Coronary artery (tissue), 2 donors: ENCODE data around the gene ZNF280B.

Source experiments
- DNase-seq: peaks from one replicate; pipeline ENCODE4 v3.0.0-alpha.2; 2017; ENCODE audit warnings: low spot score
- H3K27ac ChIP-seq, 2 donors: fragments of 200-600 bp; sonication (generic); one replicate each; pipeline ENCODE4 v1.5.1; 2016 to 2019
- H3K4me3 ChIP-seq: fragments of 200-600 bp; sonication (generic); 2 replicates; pipeline ENCODE4 v1.5.1; 2016; ENCODE audit warnings: mild to moderate bottlenecking, moderate library complexity
- TF ChIP-seq, protein P1 (sequence below): fragments of 200-600 bp; sonication (generic); IDR thresholded peaks from one replicate; pipeline ENCODE4 v1.5.1; 2019; ENCODE audit warnings: antibody characterized with exemption

ZNF280B gene

DNA sequence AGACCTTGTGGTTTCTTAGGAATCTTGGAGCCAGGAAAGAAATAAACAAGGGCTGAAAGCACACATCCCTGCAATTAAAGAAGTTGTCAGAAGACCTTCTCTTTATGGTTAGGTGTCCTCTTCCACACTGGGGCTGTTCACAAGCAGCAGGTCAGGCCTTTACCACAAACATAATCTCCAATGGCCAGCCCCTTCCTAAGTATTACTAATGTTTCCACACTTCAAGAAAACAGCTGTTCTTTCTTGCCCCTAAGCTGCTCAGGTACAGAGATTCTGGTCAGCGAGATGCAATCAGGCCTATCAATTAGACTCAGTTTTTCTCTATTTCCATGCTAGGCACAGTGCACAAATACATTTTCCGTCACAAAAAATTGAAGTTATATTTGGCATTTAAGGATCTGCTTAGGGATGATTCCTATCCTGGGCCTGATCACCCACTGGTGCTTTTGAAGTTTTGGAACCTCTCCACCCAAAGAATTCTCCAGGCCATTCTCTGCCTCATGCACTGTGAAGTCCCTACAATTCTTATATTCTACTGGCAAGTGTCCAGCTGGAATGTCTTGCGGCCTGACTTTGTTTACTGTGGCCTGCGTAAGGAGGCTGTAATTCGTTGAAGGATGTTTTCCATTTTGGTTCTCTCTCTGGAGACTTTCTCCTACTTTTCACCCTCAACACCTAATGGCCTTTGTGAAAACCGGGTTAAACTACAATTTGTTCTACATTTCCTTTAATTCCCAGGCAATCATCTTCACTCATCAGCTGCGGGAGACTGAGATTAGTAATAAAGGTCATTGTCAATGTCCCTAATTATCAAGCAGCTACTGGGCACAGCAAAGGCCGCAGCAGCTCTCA lies 45.4 kb upstream of the ZNF280B start:
- no peak overlapping the region for H3K4me3 ChIP-seq
- DNase-seq = no peak
- H3K27ac ChIP-seq = no peak overlapping the region
- TF ChIP-seq, protein P1, sequence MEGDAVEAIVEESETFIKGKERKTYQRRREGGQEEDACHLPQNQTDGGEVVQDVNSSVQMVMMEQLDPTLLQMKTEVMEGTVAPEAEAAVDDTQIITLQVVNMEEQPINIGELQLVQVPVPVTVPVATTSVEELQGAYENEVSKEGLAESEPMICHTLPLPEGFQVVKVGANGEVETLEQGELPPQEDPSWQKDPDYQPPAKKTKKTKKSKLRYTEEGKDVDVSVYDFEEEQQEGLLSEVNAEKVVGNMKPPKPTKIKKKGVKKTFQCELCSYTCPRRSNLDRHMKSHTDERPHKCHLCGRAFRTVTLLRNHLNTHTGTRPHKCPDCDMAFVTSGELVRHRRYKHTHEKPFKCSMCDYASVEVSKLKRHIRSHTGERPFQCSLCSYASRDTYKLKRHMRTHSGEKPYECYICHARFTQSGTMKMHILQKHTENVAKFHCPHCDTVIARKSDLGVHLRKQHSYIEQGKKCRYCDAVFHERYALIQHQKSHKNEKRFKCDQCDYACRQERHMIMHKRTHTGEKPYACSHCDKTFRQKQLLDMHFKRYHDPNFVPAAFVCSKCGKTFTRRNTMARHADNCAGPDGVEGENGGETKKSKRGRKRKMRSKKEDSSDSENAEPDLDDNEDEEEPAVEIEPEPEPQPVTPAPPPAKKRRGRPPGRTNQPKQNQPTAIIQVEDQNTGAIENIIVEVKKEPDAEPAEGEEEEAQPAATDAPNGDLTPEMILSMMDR = no peak

DNA sequence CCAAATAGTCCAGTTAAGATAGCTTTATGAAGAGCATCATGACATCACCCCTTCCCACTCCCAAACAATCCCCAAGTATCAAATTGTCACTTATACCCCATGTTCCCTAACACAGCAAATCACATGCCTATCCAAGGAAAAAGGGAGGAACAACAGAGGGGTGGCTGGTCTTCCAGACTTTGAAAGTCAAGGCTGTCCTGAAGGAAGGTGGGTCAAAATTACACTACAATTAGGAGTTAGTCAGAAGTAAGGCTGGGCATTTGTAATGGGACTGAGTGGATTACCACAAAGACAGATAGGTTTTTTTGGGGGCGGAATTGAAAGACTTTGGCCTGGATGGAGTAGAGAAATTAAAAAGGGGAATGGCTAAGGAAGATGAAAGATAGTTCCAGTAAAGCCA lies 44.6 kb upstream of the ZNF280B start:
- TF ChIP-seq, protein P1 = no peak
- no peak overlapping the region for H3K27ac ChIP-seq
- no peak overlapping the region for H3K4me3 ChIP-seq
- DNase-seq = no peak

DNA sequence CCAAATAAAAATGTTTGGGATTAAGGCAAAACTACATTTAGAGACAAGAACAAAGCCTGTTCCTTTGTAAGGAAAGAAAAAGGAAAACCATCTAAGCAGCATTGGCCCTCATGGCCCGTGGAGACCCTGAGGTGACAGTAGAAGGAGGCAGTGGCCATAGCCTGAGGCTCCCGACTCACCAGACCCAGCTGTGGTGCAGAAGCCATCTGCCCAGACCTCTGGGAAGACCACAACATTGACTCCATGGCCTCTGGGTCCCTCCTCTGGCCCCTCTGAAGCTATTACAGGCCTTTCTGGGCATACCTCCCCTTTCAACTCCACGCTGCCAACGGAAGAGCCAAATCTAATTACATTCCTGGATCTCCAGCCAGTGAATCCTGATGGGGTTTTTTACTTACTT lies 44.1 kb upstream of the ZNF280B start:
- DNase-seq = no peak
- H3K27ac ChIP-seq = no peak overlapping the region
- TF ChIP-seq, protein P1 = no peak
- H3K4me3 ChIP-seq = no peak overlapping the region

DNA sequence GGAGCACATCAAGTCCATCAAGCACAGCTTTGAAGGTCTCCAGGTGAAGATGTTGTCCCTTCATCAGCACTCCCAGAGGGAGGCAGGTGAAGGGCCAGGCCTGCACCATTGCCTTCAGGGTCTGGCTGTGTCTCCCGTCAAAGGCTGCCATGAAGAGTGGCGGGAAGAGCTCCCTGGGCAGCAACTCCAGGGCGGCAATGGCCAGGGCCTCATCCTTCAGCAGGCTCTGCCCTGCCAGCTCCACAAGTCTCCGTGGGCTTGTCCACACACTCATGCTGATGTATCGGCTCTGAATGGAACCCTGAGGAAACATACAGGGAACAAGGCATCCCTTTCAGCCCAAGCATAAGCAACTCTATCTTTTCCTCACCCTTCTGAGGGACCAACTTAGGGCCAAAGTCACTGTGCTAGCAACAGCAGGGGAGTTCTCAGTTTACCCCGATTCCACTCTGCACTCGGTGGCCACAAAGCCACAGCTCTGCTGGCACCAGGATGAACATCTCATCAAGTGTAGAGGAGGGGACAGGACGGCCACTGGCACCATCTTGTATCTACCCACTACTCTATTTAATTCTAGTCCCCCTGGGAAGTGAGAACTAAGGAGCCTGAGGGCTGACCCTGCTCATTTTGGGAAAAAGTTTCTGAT lies 42.4 kb upstream of the ZNF280B start:
- Histone ChIP-seq H3K27ac (no peak overlapping the region), H3K4me3 (no peak overlapping the region)
- TF ChIP-seq, protein P1 = no peak
- no peak for DNase-seq

DNA sequence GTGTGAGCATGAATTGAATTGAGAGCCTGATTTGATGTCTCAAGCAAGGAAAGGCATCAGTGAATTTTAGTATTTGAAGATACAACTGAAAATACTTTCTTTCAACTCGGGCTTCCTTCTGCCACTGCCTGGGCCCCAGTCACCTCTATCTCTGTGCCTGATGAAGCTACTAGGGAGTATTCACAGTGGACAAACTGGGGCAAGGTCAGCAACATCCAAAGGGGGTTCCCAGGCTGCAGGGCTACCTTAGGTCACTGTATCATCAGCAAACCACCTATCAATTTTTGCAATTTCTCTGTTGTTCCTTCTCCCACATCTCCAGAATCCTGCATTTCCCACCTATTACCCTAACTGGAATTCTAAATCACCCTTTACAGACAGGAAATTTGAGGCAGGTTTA lies 40.4 kb upstream of the ZNF280B start:
- H3K27ac ChIP-seq = no peak overlapping the region
- no peak overlapping the region for H3K4me3 ChIP-seq
- DNase-seq = no peak
- TF ChIP-seq, protein P1 = no peak

DNA sequence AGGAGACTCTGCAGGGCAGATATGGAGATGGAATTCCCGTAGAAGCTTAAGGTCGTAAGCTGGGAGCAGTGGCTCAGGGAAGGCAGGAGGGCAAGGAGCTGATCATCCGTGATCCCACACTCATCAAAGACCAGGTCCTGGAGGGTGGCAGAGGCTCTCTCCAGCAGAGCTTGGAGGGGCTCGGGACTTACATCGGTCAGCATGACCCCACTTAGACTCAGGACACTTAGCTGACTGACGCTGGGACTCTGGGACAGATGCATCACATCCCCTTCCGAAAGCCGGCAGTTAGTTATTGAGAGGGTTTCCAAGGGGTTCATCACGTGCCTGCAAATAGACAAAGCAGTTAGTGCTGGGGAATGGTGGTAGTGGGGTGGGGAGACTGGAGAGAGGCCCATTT lies 39.8 kb upstream of the ZNF280B start:
- TF ChIP-seq, protein P1 = no peak
- Histone ChIP-seq H3K4me3 (no peak overlapping the region), H3K27ac (no peak overlapping the region)
- no peak for DNase-seq
